Measurements from ENCODE around the gene STAT1.

The STAT1 gene

DNA sequence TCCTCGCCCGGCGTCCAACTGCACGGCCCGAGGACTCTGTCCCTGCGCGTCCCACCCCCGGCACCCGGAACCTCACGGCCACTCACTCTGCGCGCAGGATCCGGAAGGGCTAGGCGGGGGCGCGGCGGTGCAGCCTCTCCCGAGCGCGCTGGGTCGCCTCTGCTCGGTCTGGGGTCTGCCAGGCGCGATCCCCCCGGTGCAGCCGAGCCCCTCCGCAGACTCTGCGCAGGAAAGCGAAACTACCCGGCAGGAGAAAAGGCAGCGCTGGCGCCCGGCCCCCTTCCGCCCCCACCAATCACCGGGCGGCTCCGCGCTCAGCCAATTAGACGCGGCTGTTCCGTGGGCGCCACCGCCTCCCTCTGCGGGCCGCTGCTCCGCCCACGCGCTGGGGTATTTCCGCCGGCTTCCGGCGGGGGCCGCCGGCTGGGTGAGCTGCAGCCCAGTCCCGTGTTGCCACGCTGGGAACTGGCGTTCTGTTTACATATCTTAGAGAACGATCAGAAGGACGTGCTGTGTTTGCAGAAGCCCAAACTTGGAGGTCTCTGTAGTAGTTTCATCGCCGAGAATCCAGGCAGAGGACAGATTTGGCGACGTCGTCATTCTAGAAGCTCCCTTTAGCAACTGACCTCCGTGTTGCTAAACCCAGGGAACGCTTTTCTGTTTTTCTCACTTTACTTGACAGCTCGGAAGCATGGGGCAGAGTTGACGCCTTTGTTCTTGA lies at the start of gene STAT1:
STAT1 (minus strand) TSS at position 240 of the 721 bp plus-strand sequence. CDS start 4,168 bp downstream, outside the sequence.
- peak within 1 kb of the TSS; percentile 62 for H3K4me3 ChIP-seq (ENCODE audit: low read length)
- H3K4me1 ChIP-seq (ENCODE audit: insufficient read depth, low read length), result peaks cover 15% of the 10 kb centered on the region
- H3K9me3 ChIP-seq (ENCODE audit: low read length), result no peaks in the 10 kb centered on the region
- H2AFZ ChIP-seq (ENCODE audit: low read depth, low read length), result peak within 1 kb of the TSS; percentile 76
- no peaks in the 10 kb centered on the region for H3K27me3 ChIP-seq (ENCODE audit: insufficient read depth, low read length)
- H3K36me3 ChIP-seq (ENCODE audit: insufficient read depth, low read length), result peaks cover 9% of the 10 kb centered on the region

DNA sequence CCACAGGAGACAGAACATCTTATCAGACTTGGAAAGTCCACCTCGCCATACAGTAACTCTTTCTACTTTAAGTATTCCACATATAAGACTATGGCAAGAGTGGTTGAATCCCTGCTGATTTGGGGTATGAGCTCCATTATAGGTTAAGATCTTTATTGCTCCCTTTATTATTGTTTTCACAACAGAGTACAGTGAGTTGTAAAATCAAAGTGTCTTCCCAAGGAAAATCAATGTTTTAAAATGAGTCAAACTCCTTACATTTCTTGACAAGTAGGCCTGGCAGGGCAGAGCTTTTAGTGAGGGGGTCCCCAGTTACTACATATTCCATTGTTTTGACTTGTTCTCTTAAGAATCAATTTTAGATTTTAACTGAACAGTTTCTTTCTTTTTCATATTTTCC lies 49.6 kb upstream of the STAT1 start:
- Histone ChIP-seq H2AFZ (ENCODE audit: low read depth, low read length) (no peak overlapping the region), H3K27me3 (ENCODE audit: insufficient read depth, low read length) (no peaks in the 10 kb centered on the region), H3K4me3 (ENCODE audit: low read length) (no peak overlapping the region), H3K36me3 (ENCODE audit: insufficient read depth, low read length) (no peaks in the 10 kb centered on the region), H3K9me3 (ENCODE audit: low read length) (no peaks in the 10 kb centered on the region), H3K4me1 (ENCODE audit: insufficient read depth, low read length) (peaks cover 9% of the 10 kb centered on the region)

DNA sequence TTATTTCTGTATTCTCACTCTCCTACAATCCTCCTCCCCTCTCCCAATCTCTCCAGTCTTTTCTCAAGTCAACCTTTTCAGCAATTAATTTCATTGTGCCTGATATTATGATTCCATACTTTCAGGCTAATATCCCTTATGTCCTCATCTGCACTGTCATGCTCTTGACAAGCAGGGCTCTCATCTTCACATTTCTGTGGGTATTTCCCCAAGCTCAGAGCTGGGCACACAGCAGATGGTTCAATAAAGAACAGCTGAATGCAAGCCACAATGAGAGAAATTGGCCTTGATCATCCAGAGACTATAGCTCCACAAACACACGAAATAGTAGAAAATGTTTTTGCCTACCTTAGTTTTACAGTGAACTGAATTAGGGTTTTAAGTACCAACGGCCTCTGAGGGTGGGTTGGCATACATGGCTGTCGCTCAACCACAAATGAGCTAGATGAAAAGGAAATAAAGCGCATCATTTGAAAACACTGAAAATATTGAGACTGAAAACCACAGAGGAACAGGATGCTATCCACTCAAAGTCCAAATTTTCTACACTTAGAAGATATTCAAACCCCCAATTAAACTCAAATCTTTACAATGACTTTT lies 47.5 kb upstream of the STAT1 start:
- Histone ChIP-seq H3K36me3 (ENCODE audit: insufficient read depth, low read length) (no peaks in the 10 kb centered on the region), H3K27me3 (ENCODE audit: insufficient read depth, low read length) (no peaks in the 10 kb centered on the region), H2AFZ (ENCODE audit: low read depth, low read length) (no peak overlapping the region), H3K4me3 (ENCODE audit: low read length) (no peak overlapping the region), H3K9me3 (ENCODE audit: low read length) (no peaks in the 10 kb centered on the region), H3K4me1 (ENCODE audit: insufficient read depth, low read length) (no peaks in the 10 kb centered on the region)

DNA sequence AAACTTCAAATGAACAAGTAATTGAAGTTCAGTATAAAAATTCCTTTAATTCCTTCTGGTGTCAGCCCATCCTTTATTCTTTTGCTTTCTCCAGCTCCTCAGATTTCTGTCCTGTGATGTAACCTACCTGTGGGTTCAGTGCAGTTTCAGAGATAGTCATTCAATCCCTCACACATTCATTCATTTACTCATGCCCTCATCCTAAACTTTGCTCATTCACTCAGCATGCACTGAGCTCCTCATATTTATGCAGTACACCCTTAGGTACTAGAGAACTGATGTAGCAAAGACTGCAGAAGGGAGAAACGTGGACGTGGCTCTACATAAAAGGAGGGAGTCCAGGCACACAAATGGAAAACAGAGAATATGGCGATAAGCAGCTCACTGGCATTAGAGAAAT lies 45.3 kb upstream of the STAT1 start:
- Histone ChIP-seq H3K4me3 (ENCODE audit: low read length) (no peak overlapping the region), H3K27me3 (ENCODE audit: insufficient read depth, low read length) (no peaks in the 10 kb centered on the region), H3K4me1 (ENCODE audit: insufficient read depth, low read length) (no peaks in the 10 kb centered on the region), H3K9me3 (ENCODE audit: low read length) (no peaks in the 10 kb centered on the region), H2AFZ (ENCODE audit: low read depth, low read length) (no peak overlapping the region), H3K36me3 (ENCODE audit: insufficient read depth, low read length) (no peaks in the 10 kb centered on the region)

DNA sequence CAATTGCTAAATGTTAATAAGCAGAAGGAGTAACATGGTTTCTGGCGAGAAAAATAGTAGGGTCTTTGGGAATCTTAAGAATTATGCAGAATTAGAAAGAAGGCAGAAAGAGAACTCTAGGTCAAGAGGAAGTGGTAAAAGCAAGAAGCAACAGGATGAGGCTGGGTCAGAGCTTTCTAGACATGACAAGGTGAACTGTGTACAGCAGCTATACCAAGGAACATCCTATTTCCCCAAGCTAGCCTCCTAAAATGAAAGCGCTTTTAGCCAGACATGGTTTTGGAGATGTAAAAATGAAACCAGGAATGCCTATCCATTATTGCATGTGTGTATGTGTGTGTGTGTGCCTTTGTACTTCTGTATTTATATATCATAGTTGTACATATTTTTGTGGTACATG lies 42.3 kb upstream of the STAT1 start:
- Histone ChIP-seq H3K27me3 (ENCODE audit: insufficient read depth, low read length) (no peaks in the 10 kb centered on the region), H3K9me3 (ENCODE audit: low read length) (no peaks in the 10 kb centered on the region), H3K4me3 (ENCODE audit: low read length) (no peak overlapping the region), H2AFZ (ENCODE audit: low read depth, low read length) (no peak overlapping the region), H3K36me3 (ENCODE audit: insufficient read depth, low read length) (no peaks in the 10 kb centered on the region), H3K4me1 (ENCODE audit: insufficient read depth, low read length) (no peaks in the 10 kb centered on the region)

DNA sequence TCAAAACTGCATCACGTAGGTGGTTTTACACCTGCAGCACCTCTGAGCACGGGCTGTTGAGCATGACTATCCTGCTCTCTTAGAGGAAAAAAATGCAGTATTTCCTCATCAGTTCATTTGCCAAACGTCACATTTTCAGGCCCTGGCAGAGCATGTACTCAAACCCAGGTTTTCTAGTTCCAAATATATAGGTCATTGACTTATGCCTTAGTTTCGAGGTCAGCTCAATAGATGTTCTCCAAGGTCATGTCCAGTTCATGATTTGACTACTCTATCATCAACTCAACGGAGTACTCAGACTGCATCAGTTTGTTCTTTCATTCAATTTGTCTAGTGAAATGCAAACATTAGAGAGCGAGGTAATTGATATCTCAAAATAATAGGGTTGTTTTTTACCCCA lies 39.3 kb upstream of the STAT1 start:
- H3K4me1 ChIP-seq (ENCODE audit: insufficient read depth, low read length), result no peaks in the 10 kb centered on the region
- no peaks in the 10 kb centered on the region for H3K9me3 ChIP-seq (ENCODE audit: low read length)

DNA sequence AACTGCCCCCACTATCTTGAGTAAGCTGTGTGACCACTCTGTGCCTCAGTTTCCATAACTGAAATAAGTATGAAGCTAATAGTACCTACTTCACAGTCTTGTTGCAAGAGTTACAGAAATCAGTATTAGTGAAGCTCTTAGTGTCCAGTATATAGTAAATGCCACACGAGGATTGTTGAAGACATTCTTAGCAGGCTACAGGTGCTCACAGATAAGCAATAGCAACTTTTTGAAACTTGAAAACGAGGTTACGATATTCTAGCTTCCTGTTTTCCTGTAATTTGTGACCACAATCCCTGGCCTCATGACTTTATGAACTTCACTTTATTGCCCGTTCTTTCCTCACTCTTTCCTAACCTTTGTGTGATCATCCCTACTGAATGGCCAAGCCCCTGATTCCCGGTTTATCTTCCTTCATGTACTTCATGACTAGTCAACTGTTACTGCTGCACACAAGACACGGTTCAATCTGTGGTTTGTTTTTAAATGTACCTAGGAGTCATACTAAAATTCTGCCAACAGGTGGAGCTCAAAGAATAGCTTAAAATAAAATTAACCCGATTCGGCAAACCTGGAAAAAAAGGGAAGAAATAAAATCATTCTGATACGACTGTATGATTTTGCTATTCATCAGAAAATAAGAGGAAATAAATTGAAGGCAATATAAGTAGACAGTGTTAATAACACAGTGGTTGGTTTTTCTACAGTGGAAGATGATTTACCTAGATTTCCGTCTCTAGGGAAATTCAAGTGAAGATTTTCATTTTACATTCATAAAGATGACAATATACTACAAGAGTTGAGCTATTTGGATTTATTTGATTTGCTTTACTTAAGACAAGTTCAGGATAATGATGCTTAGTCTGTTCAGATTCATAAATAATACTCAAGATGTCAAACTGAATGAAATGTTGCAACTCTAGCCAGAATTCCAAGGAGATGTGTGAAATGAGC lies 38.1 kb upstream of the STAT1 start:
- no peaks in the 10 kb centered on the region for H3K36me3 ChIP-seq (ENCODE audit: insufficient read depth, low read length)
- no peak overlapping the region for H2AFZ ChIP-seq (ENCODE audit: low read depth, low read length)
- H3K27me3 ChIP-seq (ENCODE audit: insufficient read depth, low read length), result no peaks in the 10 kb centered on the region
- H3K4me1 ChIP-seq (ENCODE audit: insufficient read depth, low read length), result no peaks in the 10 kb centered on the region
- H3K4me3 ChIP-seq (ENCODE audit: low read length), result no peak overlapping the region
- no peaks in the 10 kb centered on the region for H3K9me3 ChIP-seq (ENCODE audit: low read length)

More for the DNA sequence above, 39.3 kb upstream of the STAT1 start:
- H3K4me3 ChIP-seq (ENCODE audit: low read length), result no peak overlapping the region
- no peak overlapping the region for H2AFZ ChIP-seq (ENCODE audit: low read depth, low read length)
- H3K27me3 ChIP-seq (ENCODE audit: insufficient read depth, low read length), result no peaks in the 10 kb centered on the region
- no peaks in the 10 kb centered on the region for H3K36me3 ChIP-seq (ENCODE audit: insufficient read depth, low read length)

DNA sequence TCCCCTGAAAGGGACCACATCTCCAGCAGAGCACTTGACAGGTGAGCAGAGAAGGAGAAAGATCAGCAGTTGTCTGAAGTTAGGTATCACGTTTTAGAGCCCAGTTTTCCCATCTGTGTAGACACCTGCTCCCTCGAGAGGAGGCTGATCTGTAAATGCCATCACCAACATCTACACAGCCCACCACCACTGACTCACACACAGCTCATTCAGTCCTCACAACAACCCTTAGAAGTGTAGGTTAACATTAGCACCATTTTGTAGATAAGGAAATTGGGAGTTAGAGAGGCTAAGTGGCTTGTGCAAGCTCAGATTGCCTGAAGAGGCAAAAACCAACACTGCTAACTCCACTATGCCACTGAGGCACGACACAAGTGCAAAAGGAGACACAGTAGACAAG lies 37.2 kb upstream of the STAT1 start:
- H3K4me3 ChIP-seq (ENCODE audit: low read length), result no peak overlapping the region
- H3K27me3 ChIP-seq (ENCODE audit: insufficient read depth, low read length), result no peaks in the 10 kb centered on the region
- H3K4me1 ChIP-seq (ENCODE audit: insufficient read depth, low read length), result no peaks in the 10 kb centered on the region
- H3K36me3 ChIP-seq (ENCODE audit: insufficient read depth, low read length), result no peaks in the 10 kb centered on the region
- no peak overlapping the region for H2AFZ ChIP-seq (ENCODE audit: low read depth, low read length)
- no peaks in the 10 kb centered on the region for H3K9me3 ChIP-seq (ENCODE audit: low read length)

DNA sequence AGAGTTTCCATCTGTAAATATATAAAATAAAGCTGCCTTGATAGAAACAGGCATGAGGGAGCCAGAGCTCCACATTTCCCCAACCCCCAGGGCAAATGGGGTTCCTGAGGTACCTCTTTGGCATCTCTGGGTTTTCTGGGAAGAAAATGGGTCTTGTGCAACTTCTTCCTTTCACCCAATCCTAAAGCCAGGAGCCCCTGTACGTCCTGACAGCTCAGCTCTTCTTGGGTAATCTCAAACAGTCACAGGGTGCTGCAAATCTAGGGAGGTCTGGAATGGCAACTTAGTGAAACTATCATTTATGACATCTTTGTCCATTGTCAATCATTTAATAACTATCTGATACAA lies 36.6 kb upstream of the STAT1 start:
- H3K4me1 ChIP-seq (ENCODE audit: insufficient read depth, low read length), result no peaks in the 10 kb centered on the region
- no peaks in the 10 kb centered on the region for H3K27me3 ChIP-seq (ENCODE audit: insufficient read depth, low read length)
- H3K4me3 ChIP-seq (ENCODE audit: low read length), result no peak overlapping the region
- H3K9me3 ChIP-seq (ENCODE audit: low read length), result no peaks in the 10 kb centered on the region
- no peaks in the 10 kb centered on the region for H3K36me3 ChIP-seq (ENCODE audit: insufficient read depth, low read length)
- no peak overlapping the region for H2AFZ ChIP-seq (ENCODE audit: low read depth, low read length)

DNA sequence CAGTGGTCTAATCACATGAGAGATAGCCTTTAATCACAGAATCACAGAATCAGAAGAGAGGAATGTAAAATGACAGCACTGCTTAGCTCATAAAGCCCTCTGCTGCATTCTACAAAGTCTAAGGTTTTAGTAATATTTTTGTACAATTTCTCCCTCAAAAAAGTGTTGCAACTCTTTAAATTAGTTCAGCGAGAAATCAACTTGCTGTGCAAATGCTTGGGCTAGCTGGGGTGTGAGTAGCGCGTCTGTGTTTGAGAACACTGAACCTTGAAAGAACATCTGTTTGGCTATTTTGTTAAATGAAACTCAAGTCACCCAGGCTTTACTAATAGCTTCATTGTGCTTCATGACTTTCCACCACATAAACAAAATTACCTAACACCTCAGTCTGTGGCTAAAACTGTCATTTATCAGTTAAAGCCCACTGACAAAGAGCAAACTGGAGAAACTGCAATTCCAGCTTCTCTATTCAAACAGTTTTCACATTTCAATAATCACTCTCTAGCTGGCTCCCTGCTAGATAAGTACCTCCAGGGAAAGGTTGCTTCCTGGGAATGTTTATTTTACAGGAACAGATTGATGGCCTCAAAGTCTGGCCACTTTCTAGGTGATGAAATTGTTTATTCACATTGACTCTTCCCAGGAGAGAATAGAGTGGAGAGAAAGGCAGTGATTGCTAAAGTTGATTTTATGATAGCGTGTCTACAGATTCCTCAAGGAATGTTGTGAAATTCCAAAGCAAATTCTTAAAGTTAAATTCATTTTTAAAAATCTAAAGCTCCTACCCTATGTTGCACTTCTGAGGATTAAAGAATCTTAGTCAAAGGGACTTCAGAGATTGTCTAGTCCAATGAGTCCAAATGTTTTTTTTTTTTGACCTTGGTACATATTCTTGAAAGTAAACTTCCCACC lies 36.0 kb upstream of the STAT1 start:
- Histone ChIP-seq H3K4me1 (ENCODE audit: insufficient read depth, low read length) (peaks cover 5% of the 10 kb centered on the region), H3K27me3 (ENCODE audit: insufficient read depth, low read length) (no peaks in the 10 kb centered on the region), H3K36me3 (ENCODE audit: insufficient read depth, low read length) (no peaks in the 10 kb centered on the region), H3K4me3 (ENCODE audit: low read length) (no peak overlapping the region), H2AFZ (ENCODE audit: low read depth, low read length) (no peak overlapping the region), H3K9me3 (ENCODE audit: low read length) (no peaks in the 10 kb centered on the region)

DNA sequence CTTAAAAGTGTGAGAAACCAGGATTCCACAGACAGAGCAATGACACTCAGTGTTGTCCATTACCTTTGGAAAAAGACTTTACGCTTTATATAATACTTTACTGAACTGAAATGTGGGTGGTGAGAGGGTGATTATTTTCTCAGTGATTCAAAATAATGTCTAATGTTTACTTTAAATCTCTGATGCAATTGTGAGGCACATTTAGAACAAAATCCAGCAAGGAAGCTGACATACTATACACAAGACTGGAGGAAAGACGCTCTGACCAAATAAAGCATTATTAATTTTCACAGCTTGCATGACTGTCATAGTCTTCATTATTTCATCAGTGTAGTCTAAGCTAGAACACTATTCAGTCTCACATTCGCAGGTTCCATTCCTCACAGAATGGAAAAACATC lies 34.1 kb upstream of the STAT1 start:
- Histone ChIP-seq H3K4me3 (ENCODE audit: low read length) (no peak overlapping the region), H3K27me3 (ENCODE audit: insufficient read depth, low read length) (no peaks in the 10 kb centered on the region), H3K36me3 (ENCODE audit: insufficient read depth, low read length) (no peaks in the 10 kb centered on the region), H2AFZ (ENCODE audit: low read depth, low read length) (no peak overlapping the region), H3K9me3 (ENCODE audit: low read length) (no peaks in the 10 kb centered on the region), H3K4me1 (ENCODE audit: insufficient read depth, low read length) (peaks cover 5% of the 10 kb centered on the region)

DNA sequence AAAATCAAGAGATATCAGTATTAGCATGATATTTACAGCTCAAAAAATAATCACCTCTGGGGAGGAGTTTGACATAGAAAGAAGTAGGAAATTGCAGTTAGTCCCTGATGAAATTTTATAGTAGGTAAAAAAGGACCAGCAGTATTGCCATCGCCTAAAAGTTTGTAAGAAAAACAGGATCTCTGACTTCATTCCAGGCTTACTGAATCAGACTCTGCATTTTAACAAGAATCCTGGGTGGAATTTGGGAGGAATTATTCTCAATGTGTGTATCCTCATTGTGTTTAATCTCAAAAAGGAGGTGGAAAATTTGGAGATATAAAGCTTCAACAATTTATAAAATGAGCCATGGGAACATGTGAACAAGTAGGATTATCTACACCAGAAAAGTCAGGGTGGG lies 31.2 kb upstream of the STAT1 start:
- H3K4me1 ChIP-seq (ENCODE audit: insufficient read depth, low read length), result peaks cover 5% of the 10 kb centered on the region
- H3K9me3 ChIP-seq (ENCODE audit: low read length), result no peaks in the 10 kb centered on the region
- no peaks in the 10 kb centered on the region for H3K27me3 ChIP-seq (ENCODE audit: insufficient read depth, low read length)
- H2AFZ ChIP-seq (ENCODE audit: low read depth, low read length), result no peak overlapping the region
- no peaks in the 10 kb centered on the region for H3K36me3 ChIP-seq (ENCODE audit: insufficient read depth, low read length)
- H3K4me3 ChIP-seq (ENCODE audit: low read length), result no peak overlapping the region
